NOMO-1 (cell line): ENCODE measurements around the gene PANK2.
"Not testable (repeated sequence)": the region's sequence is repeated elsewhere in the genome, so short reads cannot be mapped to it uniquely, and the experiment has no call there.

Experiments used
- DNase-seq, 2 experiments: peaks; one replicate each; lab custom pipeline; 2025; ENCODE audit not compliant: unreplicated experiment in 2 of 2; lab: John Stamatoyannopoulos, UW

PANK2 gene

DNA sequence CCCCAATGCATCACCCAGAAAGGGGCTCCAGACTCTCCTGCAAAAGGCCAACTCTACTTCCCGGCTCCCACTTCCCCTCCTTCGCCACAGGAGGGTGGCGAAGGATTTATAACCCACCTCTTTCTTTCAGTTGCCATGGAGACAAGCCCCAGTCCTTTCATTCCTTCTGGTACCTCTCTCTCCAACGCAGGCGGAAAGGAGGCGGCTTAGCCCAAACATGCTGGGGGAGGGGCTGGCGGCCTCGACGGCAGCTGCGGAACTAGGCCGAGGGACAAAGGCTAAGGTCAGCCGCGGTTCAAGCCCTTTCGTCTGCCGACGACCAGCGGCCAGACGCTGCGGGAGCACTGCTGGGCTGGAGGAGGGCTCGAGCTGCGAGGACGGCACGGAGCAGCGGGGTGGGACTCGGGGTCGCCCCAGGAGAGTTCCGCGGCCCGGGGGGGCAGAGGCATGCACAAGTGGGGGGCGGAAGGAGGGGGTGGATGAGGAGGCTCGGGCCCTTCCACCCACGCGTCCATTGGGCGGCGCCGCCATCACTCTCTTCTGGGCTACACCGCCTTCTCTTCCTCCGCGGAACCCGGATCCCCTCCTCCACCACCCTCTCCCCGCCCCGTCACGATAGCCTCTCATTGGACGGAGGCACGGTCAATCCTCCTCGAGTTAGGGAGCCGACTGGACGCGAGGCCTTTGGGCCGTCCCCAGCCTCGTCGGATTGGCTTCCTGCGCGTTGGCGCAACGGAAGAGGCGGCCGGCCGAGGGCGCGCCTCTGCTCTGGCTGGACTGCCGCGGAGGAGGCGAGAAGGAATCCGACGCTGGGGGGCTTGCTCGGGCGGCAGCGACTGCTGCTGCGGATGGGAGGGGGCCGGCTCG, at the start of gene PANK2:
Gene PANK2, plus strand, starts transcription at position 766 of the 867 bp plus-strand sequence.
- DNase-seq: peak; percentile 96 to 97

DNA sequence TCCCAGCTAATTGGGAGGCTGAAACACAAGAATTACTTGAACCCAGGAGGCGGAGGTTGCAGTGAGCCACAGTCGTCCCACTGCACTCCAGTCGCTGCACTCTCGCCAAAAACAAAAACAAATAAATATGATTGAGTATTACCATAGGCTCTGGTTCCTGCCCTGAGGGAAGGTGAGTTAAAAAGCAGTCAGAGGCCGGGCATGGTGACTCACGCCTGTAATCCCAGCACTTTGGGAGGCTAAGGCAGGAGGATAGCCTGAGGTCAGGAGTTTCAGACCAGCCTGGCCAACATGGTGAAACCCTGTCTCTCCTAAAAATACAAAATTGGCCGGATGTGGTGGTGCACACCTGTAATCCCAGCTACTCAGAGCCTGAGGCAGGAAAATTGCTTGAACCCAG, 49.0 kb upstream of the PANK2 start:
- not testable (repeated sequence) for DNase-seq

DNA sequence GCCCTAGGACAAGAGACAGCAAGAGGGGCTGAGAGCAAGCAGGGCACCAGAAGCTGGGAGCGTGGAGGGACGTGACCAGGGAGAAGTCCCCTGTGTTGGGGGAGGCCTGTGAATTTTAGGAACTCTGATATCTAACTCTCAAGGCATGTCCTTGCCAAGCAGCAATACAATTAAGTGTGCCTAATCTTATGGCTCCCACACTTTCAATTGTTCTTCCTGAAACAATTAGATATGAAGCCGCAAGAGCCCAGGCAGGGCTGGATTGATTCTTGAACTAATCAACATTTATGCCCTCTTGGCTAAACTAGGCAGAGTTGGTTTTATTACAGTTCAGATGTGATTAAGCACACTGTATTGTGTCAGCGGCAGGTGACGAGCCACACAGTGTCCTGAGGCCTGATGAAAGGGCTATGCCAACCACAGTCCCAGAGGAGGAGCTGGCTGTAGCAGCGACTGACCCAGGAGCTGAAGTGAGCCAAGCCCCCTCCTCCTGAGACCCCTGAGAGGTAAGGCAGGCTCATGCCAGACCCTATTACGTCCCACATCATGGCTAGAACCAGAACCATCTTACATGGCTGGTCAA, 46.7 kb upstream of the PANK2 start:
- no peak for DNase-seq

DNA sequence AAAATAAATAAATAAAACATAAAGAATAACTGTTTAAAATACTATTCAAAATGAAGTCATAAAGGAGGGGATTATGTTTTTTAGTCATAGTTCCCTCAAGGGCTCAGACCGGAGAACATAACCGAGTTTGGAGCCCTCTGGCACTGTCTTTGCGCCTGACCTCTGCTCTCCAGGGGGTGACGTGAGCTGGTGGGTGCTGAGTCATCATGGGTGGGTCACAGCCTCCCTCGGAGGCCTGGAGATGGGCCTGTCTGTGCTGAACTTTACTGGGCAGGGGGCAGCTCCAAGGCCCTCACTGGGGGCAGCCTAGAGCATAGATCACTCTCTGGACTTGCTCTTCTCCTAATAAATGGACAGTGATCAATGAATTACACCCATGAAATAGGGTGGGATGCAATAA, 45.7 kb upstream of the PANK2 start:
- DNase-seq: no peak

- DNase-seq: not testable (repeated sequence)
These were observed 45.1 kb upstream of the PANK2 start for GRCh38 chr20:3843990-3844619.

DNA sequence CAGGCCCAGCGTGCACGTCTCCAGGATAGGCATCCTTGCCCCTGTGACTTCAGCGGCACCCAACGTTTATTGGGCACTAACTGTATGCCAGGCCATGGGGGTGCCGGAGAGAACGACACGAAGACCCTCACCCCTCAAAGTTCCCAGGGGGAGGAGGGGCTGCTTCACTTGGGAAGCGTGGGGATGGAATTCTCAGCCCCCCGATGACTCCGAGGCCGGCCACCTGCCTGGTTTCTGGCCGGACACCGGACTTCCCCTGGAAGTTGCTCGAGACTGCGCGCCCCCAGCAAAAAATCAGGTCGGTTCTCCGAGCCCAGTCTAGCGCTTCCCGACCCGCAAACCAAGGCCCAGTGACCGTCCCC, 42.8 kb upstream of the PANK2 start:
- no peak for DNase-seq

- DNase-seq: peak; percentile 72 to 87
These were observed 42.3 kb upstream of the PANK2 start, which contains the start of gene MAVS for GRCh38 chr20:3846740-3847428. TSS of gene MAVS (plus strand) at chr20:3846834. CDS start at chr20:3854625, 7,791 bp downstream.

GRCh38 chr20:3847429-3847940, 41.7 kb upstream of the PANK2 start:
- DNase-seq: peak in 1 of 2 experiments; percentile 24

GRCh38 chr20:3848565-3848964, 40.6 kb upstream of the PANK2 start:
- DNase-seq: no peak

- no peak for DNase-seq
These were observed 34.7 kb upstream of the PANK2 start for GRCh38 chr20:3854462-3854871.

GRCh38 chr20:3857405-3857804, 31.8 kb upstream of the PANK2 start:
- no peak for DNase-seq

DNA sequence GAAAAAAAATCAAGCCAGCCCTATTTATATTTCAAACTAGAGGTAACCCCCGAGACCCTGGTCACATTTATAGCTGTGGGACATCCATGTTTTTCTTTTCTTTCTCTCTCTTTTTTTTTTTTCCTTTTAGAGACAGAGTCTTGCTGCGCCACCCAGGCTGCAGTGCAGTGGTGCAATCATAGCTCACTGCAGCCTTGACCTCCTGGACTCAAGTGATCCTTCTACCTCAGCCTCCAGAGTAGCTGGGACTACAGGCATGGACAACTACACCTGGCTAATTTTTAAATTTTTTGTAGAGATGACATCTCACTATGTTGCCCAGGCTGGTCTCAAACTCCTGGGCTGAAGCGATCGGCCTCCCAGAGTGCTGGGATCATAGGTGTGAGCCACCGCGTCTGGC, 30.5 kb upstream of the PANK2 start:
- no peak for DNase-seq

GRCh38 chr20:3861191-3861590, 28.0 kb upstream of the PANK2 start:
- DNase-seq: no peak

- no peak for DNase-seq
These were observed 26.9 kb upstream of the PANK2 start for GRCh38 chr20:3862333-3862732.

GRCh38 chr20:3863317-3863716, 25.9 kb upstream of the PANK2 start:
- no peak for DNase-seq

DNA sequence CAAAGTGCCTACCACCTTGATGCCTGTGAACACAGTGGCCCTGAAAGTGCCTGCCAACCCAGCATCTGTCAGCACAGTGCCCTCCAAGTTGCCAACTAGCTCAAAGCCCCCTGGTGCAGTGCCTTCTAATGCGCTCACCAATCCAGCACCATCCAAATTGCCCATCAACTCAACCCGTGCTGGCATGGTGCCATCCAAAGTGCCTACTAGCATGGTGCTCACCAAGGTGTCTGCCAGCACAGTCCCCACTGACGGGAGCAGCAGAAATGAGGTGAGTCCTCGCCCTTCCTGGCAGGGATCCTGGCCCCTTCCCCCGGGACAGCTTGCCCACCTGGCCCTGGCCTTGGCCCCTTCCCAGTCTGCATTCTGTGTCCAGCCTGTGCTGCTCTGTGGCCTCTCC, 24.7 kb upstream of the PANK2 start:
- DNase-seq: no peak

DNA sequence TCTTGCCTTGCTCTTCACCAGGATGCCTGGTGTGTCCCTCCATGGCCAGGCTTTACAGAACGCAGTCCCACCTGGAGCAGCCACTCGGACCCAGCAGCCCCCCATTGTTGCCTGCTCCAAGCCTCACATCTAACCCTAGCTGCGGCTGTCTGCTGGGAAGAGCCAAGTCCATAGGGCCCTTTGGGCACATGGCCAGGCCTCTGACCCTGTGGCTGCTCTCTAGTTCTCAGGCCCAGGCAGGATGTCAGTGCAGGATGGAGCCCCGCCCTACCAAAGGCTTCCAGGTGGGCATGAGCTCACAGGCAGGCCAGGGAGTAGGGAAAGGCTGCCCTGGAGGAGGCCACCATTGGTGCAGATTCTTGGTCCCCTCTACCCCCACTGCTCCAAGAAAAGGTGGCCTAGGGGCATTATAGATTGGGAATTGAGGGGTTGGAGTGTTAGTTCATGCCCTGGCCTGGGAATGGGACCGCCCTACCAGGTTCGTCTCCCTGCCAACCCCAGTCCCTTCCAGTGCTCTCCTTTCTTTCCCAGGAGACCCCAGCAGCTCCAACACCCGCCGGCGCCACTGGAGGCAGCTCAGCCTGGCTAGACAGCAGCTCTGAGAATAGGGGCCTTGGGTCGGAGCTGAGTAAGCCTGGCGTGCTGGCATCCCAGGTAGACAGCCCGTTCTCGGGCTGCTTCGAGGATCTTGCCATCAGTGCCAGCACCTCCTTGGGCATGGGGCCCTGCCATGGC, 23.9 kb upstream of the PANK2 start:
- DNase-seq: no peak

DNA sequence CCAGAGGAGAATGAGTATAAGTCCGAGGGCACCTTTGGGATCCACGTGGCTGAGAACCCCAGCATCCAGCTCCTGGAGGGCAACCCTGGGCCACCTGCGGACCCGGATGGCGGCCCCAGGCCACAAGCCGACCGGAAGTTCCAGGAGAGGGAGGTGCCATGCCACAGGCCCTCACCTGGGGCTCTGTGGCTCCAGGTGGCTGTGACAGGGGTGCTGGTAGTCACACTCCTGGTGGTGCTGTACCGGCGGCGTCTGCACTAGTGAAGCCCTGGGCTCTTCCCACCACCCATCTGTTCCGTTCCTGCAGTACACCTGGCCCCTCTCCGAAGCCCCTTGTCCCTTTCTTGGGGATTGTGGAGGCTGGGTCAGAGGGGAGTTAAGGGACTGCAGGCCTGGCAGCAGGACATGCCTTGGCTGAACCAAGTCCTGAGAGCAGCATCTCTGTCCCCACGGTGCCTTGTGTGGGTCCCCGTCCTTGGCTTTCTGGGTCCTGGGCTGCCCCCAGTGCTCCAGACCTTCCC, 23.2 kb upstream of the PANK2 start:
- DNase-seq: no peak

DNA sequence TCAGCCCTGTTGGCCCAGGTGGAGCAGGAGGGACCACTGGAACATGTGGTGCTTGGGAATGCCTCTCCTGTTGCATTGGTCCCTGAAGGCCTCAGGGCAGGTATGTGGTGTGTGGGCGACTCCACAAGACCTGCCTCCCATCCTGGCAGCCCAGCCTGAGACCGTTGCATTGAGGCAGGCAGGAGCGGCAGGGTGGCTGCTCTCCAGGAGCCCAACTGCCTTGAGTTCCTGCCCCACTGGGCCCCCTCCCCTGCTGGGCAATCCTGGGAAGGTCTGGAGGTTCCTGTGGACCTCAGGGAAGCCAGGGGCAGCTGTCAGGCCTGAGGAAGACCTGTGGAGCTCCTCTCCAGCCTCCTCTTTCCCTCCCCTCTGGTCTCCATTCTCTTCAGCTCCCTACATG, 22.7 kb upstream of the PANK2 start:
- DNase-seq: no peak

- no peak for DNase-seq
These were observed 21.4 kb upstream of the PANK2 start for GRCh38 chr20:3867802-3868201.
